RPMI8226 (cell line): ENCODE results near the gene ADAT2.

ENCODE experiments used
- DNase-seq: peaks from one replicate; pipeline ENCODE4 v3.0.0-alpha.2; 2015

The ADAT2 gene

GRCh38 chr6:143441010-143441409 is 9.5 kb downstream of the ADAT2 start:
- no peak for DNase-seq

GRCh38 chr6:143432588-143432987 is 17.9 kb downstream of the ADAT2 start:
- DNase-seq: no peak

- DNase-seq: no peak
Measured at GRCh38 chr6:143431226-143431625, 19.3 kb downstream of the ADAT2 start.

- no peak for DNase-seq
Measured at GRCh38 chr6:143429970-143430369, 20.5 kb downstream of the ADAT2 start.

- DNase-seq: peak; percentile 57
Measured at GRCh38 chr6:143427109-143427817, 23.2 kb downstream of the ADAT2 start.

GRCh38 chr6:143426026-143426425 is 24.5 kb downstream of the ADAT2 start:
- no peak for DNase-seq

GRCh38 chr6:143419526-143419925 is 31.0 kb downstream of the ADAT2 start:
- DNase-seq: no peak

- DNase-seq: no peak
Measured at GRCh38 chr6:143414769-143415168, 35.7 kb downstream of the ADAT2 start.

GRCh38 chr6:143410859-143411270 is 39.6 kb downstream of the ADAT2 start:
- no peak for DNase-seq

GRCh38 chr6:143408787-143409162 is 41.7 kb downstream of the ADAT2 start:
- DNase-seq: no peak

- no peak for DNase-seq
Measured at GRCh38 chr6:143408151-143408786, 42.2 kb downstream of the ADAT2 start.

- DNase-seq: no peak
Measured at GRCh38 chr6:143406673-143407072, 43.8 kb downstream of the ADAT2 start.

- no peak for DNase-seq
Measured at GRCh38 chr6:143405373-143406154, 44.9 kb downstream of the ADAT2 start.

- DNase-seq: no peak
Measured at GRCh38 chr6:143402721-143403336, 47.7 kb downstream of the ADAT2 start.

GRCh38 chr6:143401636-143402370 is 48.7 kb downstream of the ADAT2 start:
- DNase-seq: no peak

- no peak for DNase-seq
Measured at GRCh38 chr6:143401068-143401446, 49.4 kb downstream of the ADAT2 start.

GRCh38 chr6:143400258-143401067 is 50.0 kb downstream of the ADAT2 start:
- no peak for DNase-seq

GRCh38 chr6:143399775-143400174 is 50.7 kb downstream of the ADAT2 start:
- DNase-seq: no peak

- DNase-seq: no peak
Measured at GRCh38 chr6:143399176-143399575, 51.3 kb downstream of the ADAT2 start.

GRCh38 chr6:143397227-143398222 is 53.0 kb downstream of the ADAT2 start:
- no peak for DNase-seq
